OCI-LY7 (cell line): ENCODE data around the gene TRAF3IP1.

ENCODE experiments used
- CTCF ChIP-seq: fragments of 200-600 bp; sonication (generic); conservative IDR thresholded peaks from 2 replicates; pipeline ENCODE4 v1.5.1; 2014; ENCODE audit warnings: mild to moderate bottlenecking, antibody characterized with exemption, low read length, moderate library complexity, mixed read lengths
- EZH2phosphoT487 ChIP-seq: fragments of 200-600 bp; sonication (generic); IDR thresholded peaks from 2 replicates; pipeline ENCODE4 v1.6.1; 2018; ENCODE audit warnings: low read depth, borderline replicate concordance, mild to moderate bottlenecking, mixed run types, antibody characterized with exemption, low read length, moderate library complexity, mixed read lengths

GRCh38 chr2:238399094-238399493 lies 78.8 kb downstream of the TRAF3IP1 start:
- no peak for TF ChIP-seq EZH2phosphoT487
- no peak for TF ChIP-seq CTCF
